HG03571 (cell line): ENCODE data around the gene TFR2.

Source experiments
- ATAC-seq: cut with Tn5 transposase; IDR thresholded peaks from one replicate; pipeline ENCODE4 v1.9.1; 2021; ENCODE audit not compliant: unreplicated experiment

TFR2 gene

GRCh38 chr7:100573691-100574361 is 67.5 kb downstream of the TFR2 start, which contains the start of gene SAP25:
SAP25 (minus strand) TSS chr7:100573900; CDS start chr7:100573742, 158 bp downstream.
- no peak for ATAC-seq

GRCh38 chr7:100572949-100573675 is 68.2 kb downstream of the TFR2 start:
- no peak for ATAC-seq

GRCh38 chr7:100572281-100572948 is 68.9 kb downstream of the TFR2 start:
- no peak for ATAC-seq

DNA sequence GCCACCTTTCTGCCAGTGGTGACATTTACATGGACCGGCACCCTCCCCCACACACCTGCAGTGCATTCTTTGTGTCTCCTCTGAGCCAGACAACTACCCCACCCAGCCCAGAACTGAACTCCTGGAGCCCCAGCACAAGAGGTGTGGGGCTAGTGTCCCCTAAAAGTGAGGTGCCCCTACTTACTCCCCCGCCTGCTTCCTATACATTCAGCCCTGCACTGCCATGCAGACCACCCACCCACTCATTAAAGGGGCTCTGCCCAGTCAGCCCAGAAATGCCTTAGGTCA is 69.6 kb downstream of the TFR2 start:
- ATAC-seq = no peak

DNA sequence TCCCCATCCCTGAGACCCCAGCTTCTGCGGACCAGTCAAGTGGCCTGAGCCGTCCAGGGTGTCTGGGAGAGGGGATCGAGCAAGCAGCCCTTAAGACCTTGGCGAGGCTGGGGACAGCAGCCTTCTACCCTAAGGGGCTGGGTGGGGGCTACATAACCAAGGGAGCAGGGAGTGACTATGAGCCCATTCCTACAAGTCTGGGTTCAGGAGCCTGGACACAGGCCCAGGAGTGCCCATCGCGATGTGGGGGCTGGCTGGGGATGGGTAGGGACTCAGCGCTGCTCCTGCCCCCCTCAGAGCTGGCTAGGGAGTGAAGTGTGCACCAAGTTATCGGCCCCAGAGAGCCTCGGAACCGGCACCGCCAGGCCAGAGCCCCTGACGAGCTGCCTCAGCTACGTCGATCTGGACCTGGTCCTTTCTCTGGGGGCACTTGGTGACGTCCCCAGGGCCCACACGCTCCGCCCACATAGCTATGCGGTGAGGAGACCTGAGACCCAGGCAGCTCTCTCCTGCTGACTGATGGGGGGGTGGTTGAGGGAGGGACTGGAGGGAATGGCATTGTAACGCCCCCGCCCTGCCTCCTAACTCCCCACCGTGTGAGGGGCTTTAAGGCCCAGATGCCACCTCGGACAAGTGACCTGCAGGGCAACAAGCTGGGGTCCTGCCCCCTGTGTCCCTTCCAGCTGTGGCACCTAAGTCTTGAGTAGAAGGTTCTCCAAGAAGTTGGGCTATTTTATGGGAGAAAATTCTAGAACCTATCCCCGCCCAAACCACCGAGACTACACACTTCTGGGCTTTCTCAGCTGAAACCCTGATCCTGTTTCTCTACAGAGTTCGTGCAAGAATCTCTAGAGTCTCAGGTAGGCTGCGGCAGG is 70.2 kb downstream of the TFR2 start:
- no peak for ATAC-seq
